ENCODE measurements around the gene MCM9. TPM values are rescaled to one million over a fixed set of nuclear protein-coding genes. Genes with fewer than 3 reads are reported as not detected.
A peak's percentile ranks its signal among the peaks of the same experiment; 100 is the strongest.

MCM9 gene
- total RNA-seq, 1 experiment from 2014 or later: 7.5 TPM

DNA sequence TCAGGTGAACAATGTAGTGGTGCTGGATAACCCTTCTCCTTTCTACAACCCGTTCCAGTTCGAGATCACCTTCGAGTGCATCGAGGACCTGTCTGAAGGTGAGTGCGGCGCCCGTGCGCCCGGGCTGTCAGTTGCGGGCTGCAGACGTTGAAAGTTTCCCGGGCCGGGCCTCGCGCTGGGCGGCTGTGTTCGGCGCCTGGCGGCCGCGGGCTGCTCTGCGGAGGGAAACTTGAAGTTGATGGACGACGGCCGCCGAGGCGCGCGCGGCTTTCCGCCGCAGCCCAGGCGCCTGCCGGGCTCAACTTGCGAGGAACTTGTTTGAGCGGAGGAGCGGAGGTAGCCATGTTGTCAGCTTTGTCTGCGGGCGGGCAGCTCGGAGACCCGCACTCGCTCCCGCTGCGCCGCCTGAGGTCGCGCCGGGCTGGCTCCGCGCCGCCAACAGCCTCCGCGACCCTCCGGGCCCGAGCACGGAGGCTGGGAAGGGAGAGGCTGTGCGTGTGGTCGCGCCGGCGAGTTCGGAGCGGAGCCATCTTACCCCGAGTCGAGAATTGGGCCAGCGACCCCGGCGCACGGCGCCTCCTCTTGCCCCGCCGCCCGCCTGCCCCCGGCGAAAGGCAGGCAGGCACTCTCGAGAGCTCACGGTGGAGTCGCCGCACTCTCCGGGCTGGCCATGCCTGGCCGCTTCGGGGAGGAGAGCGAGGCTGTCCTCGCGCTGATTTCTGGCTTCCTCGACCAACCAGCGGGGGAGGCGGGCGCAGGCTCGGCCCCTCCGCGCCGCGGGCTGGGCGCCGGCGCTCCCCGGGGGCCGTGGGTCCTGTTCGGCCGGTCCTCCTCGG lies 40.3 kb downstream of the MCM9 start:
- no peak for DNase-seq (ENCODE audit: extremely low read depth, low read depth)

DNA sequence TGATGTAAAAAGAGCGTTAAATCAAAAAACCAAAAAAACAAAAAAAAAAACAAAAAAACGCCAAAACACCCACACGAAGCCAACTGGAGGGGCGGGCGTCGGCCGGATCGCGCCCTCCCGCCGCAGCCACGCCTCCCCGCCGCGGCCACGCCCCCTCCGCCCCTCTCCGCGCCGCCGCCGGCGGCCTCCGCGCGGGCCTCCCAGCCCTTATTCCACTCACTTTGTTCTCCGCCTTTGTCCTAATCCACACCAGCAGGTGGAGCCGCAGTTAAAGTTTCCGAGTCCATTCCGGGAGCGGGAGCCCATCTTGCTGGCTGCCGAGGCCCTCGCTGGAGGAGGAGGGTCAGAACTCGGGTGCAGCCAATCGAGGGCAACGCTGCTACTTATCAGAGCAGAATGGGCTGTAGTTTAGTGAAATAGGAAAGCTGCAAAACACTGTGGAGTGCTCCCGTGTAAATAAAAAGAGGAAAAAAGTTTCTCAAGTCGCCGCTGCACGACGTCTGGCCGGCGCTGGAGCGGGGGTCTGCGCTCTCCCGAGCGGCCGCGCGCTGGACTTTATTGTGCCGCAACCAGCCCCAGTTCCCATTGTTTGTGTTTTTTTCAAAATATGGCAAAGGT lies 41.0 kb downstream of the MCM9 start, which contains the start of gene ASF1A:
Gene ASF1A (plus strand): TSS at position 346 of the 618 bp plus-strand sequence. CDS start 262 bp downstream, at position 608.
- peak; percentile 95 for DNase-seq (ENCODE audit: extremely low read depth, low read depth)

DNA sequence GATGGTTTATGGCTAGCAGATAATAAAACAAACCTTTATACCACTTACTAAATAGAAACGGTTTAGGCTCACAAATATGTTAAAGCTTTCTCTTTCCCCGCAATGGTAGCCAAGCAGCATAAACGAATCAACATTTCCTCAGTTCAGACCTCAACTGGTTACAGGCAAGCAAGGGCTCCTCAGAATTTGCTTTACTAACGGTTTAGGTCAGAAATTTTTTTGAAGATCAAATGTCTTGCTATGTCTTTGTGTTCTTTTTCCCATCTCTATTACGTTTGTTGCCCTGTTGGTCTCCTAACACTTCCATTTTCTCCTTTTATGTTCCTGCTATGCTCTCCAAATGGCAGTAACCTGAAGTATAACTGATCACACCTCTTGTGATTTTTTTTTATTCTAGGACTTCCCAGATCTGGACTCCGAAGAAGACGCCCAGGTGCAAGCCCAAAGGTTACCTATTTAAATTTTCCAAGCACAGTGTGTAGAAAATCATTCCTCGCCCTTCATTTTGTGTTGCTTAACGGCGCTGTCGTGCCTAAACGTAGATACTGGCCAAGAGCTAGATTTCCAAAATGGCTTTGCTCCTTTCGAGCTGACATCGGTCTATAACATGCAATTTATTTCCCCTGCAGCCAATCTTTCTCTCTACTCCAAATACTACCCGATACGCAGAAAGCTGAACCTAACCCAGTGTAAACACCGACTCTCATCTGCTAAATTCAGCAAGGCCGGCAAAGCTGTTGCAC lies 41.7 kb downstream of the MCM9 start:
- DNase-seq (ENCODE audit: extremely low read depth, low read depth): no peak

DNA sequence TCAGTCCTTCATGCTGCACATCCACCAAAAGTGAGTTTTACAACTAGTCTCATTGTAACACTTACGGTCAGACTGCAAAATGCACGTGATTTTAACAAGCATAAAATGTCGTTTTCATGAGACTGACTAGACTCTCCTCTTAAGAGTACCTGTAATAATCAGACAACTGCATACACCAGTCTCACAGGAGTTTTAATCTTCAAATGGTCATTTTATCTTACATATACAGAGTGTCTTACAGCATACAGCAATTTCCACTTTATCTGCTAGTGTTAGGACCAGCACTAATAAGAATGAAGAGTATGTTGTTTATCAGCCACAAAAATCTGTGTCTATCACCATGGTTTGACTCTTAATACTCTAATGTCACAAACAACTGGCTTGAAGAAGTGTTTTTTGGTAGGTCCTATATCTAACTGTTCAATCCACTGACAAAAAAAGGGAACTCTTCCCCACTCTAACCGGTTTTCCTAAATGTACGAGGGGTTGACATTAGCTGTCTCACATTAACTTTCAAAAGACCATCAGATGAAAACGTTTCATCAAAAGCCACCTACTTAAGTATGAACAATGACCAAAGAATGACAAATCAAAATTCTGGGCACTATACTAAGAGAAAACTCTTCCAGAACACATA lies 42.5 kb downstream of the MCM9 start:
- DNase-seq (ENCODE audit: extremely low read depth, low read depth): no peak

- no peak for DNase-seq (ENCODE audit: extremely low read depth, low read depth)
Measured at GRCh38 chr6:118890997-118891790, 43.8 kb downstream of the MCM9 start.

DNA sequence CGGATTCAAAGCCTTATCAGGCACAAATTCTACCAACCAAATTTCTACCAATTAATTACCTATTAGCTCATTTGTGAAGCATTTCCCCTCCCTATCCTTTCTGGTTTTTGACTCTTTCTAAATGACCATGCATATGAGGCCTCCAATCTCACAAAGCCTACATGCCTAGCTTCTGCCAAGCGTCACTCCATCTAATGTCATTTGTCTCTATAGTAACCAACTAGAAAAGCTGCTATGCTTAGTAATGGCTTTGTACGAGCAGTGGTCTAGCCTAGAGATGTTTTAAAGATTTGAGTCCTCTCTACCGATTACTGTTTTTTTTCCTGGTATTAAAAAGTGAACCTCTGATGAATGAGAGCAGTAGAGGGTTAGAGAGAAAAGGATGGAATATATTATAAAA lies 45.8 kb downstream of the MCM9 start:
- no peak for DNase-seq (ENCODE audit: extremely low read depth, low read depth)

DNA sequence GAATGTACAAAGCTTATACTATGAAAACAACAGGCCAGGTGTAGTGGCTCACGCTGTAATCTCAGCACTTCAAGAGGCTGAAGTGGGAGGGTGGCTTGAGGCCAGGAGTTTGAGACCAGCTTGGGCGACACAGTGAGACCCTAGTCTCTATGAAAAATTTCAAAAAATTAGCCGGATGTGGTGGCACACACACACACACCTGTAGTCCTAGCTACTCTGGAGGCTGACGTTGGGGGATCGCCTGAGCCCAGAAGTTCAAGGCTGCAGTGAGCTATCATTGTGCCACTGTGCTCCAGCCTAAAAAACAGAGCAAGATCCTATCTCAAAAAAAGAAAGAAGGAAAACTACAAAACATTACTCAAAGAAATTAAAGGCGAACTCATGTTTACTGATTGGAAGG lies 48.3 kb downstream of the MCM9 start:
- DNase-seq (ENCODE audit: extremely low read depth, low read depth): no peak

GRCh38 chr6:118882314-118882905 lies 52.5 kb downstream of the MCM9 start:
- DNase-seq (ENCODE audit: extremely low read depth, low read depth): no peak

DNA sequence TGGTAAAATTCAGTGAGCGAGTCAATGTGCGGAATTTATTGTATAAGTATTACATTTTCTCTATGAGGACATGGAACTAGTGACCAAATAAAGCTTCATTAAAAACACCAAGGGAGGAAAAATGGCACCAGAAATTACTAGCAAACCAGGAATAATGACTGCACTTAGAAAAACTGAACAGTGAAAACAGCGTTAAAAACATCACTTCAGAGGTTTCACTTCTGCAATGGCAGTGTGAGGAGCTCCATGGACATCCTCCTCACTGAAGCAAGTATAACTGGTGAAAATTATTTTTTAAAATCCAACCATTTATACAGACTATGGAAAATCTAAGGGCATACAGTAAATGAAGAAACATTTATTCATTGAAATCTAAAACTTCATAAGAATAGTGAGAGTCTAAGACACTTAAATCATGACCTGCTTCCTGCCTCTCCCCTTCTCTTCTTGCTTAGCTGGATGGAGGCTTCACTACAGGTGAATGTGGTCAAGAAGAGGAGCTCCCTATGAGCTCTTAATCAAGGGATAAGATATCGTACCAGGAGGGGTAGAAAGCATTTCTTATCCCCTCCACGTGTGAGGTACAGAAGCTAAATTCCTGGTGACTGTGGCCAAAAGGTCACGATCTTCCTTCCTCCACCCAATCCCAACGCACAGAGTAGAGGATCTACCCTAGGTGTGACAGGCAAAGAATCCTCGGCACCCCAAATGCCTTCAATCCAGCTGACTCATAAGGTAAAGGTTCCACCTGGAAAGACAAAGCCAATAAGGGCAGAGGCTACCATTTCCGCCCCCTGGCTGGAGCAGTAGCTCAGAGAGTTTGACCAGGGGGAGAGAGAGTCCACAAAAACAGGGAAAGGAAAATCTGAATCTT lies 53.3 kb downstream of the MCM9 start:
- DNase-seq (ENCODE audit: extremely low read depth, low read depth): no peak

DNA sequence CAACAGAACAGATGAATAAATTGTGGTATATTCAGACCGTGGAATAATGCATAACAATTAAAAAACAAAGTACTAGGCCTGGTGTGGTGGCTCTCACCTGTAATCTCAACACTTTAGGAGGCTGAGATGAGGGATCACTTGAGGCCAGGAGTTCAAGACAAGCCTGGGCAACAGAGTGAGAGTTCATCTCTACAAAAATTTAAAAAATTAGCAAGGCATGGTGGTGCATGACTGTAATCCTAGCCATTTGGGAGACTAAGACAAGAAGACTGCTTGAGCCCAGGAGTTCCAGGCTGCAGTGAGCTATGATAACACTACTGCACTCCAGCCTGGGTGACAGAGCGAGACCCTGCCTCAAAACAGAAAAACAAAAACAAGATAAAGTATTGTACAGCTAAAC lies 57.2 kb downstream of the MCM9 start:
- DNase-seq (ENCODE audit: extremely low read depth, low read depth): no peak

DNA sequence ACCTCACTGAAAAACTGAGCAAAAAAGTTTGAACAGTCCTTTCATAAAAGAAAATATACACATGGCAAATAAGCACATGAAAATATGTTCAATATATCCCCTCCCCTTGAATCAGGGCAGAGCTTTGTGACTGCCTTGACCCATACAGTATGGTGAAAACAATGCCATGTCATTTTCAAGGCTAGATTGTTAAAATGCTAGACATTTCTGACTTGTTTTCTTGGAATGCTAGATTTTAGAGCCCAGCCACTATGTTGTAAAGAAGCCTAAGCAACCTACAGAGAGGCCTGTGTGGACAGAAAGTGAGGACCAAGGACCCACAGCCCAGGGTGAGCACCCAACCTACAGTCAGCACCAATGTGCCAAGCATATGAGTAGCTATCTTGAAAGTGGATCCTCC lies 58.1 kb downstream of the MCM9 start:
- no peak for DNase-seq (ENCODE audit: extremely low read depth, low read depth)

DNA sequence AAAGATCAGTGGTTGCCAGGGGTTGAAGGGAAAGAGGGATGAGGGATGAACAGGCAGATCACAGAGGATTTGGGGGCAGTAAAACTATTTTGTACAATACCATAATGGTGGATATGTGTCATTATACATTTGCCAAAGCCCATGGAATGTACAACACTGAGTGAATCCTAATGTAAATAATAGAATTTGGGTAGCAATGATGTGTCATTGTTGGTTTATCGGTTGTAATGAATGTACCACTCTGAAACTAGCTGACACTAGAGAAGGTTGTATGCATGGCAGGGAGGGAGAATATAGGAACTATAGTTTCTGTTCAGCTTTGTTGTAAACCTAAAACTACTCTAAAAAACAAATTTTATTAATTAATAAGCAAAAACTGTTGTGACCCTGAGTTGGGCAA lies 58.8 kb downstream of the MCM9 start:
- DNase-seq (ENCODE audit: extremely low read depth, low read depth): no peak

DNA sequence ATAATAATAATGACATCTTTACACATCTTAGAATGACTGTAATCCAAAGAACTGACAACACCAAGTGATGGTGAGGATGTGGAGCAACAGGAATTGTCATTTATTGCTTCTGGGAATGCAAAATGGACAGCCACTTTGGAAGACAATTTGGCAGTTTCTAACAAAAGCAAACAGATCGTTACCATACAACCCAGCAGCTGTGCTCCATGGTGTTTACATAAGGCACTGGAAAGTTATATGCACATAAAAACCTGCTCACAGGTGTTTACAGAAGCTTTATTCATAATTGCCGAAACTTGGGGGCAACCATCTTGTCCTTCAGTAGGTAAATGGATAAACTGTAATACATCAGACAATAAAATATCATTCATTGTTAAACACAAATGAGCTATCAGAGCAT lies 59.3 kb downstream of the MCM9 start:
- no peak for DNase-seq (ENCODE audit: extremely low read depth, low read depth)

- no peak for DNase-seq (ENCODE audit: extremely low read depth, low read depth)
Measured at GRCh38 chr6:118873239-118873638, 61.7 kb downstream of the MCM9 start.

- DNase-seq (ENCODE audit: extremely low read depth, low read depth): no peak
Measured at GRCh38 chr6:118872726-118873125, 62.2 kb downstream of the MCM9 start.

DNA sequence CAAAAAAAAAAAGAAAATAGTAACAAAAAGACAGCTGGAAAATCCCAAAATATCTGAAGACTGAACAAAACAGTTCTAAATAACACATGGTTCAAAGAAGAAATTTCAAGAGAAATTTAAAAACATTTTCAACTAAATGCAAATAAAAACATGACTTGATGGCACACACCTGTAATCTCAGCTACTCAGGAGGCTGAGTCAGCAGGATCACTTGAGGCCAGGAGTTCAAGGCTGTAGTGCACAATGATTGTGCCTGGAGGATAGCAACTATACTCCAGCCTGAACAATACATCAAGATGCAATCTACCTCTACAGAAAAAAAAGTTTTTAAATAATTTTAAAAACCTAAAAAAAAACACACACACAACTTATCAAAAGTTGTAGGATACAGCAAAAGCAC lies 62.6 kb downstream of the MCM9 start:
- no peak for DNase-seq (ENCODE audit: extremely low read depth, low read depth)

GRCh38 chr6:118871331-118871730 lies 63.6 kb downstream of the MCM9 start:
- DNase-seq (ENCODE audit: extremely low read depth, low read depth): no peak

DNA sequence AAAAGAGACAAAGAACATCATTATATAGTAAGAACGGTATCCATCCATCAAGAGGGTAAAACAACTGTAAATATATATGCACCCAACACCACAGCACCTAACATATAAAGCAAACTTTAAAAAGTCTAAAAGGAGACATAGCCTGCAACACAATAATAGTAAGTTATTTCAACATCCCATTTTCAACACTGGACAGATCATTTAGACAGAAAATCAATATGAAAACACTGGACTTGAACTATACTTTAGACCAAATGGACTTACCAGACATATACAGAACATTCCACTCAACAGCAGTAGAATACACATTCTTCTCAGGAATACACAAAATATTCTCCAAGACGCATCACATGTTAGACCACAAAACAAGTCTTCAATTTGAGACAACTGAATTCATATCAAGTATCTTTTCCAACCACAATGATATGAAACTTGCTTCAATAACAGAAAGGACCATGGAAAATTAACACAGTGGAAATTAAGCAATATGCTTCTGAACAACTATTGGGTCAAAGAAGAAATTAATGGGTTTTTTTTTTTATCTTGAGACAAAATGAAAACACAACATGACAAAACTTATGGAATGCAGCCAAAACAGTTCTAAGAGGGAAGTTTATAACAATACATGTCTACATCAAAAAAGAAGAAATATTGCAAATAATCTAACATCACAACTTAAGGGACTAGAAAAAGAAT lies 64.9 kb downstream of the MCM9 start:
- no peak for DNase-seq (ENCODE audit: extremely low read depth, low read depth)
